HG02571 (cell line): ENCODE measurements around the gene ALG6.
"Not testable (repeated sequence)": the region's sequence is repeated elsewhere in the genome, so short reads cannot be mapped to it uniquely, and the experiment has no call there.

Experiments
- ATAC-seq: cut with Tn5 transposase; IDR thresholded peaks from one replicate; pipeline ENCODE4 v1.9.1; 2021; ENCODE audit warnings: mild to moderate bottlenecking, moderate library complexity; ENCODE audit not compliant: unreplicated experiment

The ALG6 gene

GRCh38 chr1:63328122-63328521 is 39.3 kb upstream of the ALG6 start:
- no peak for ATAC-seq

- ATAC-seq: no peak
Observed at GRCh38 chr1:63328781-63329180, 38.6 kb upstream of the ALG6 start.

DNA sequence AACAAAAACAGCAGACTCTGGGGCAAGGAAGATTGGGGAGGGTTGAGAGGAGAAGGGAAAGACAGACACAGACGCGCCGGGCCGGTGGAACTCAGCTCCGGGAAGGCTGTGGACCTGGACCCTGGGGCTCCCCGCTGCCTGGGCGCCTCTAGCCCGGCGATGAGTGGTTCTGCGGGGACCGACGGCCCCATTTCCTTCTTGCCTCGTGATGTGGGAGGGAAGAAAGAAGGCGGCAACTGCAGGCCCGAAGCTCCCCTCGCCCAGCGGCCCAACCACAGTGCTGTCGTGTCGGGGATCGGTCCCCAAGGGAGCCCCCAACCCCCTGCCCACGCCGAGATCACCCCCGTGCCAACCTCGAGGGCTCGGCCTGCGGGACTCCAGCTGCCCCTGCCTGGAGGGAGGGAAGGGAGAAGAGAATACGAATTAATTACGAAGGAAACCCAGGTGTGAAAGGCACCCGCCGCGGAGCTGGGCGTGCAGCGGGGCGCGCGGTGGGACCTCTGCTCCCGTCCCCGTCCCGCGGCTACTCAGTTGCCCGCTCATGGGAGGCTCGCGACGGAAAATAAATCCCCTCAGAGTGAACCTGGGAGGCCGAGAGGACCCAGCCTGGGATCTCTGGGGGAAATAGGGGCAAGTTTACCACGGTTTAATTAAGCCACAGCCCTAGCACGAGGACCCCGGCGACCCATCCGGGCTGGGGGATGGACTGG is 37.7 kb upstream of the ALG6 start:
- ATAC-seq: no peak

- ATAC-seq: no peak
Observed at GRCh38 chr1:63330331-63330916, 37.0 kb upstream of the ALG6 start.

DNA sequence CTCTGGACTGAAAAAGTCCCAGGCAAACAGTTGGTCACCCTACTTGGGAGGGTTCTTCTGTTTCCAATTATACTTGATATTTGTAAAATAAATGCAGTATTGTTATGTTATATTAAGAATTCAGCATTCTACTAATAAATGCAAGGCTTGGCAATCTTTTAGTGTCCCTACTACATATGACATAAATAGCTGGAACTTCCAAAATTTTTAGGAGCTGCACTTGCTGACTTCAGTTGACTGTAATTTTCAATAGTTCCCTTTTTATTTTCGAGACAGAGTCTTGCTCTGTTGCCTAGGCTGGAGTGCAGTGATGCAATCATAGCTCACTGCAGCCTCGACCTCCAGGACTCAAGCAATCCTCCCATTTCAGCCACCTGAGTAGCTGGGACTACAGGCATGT is 25.0 kb upstream of the ALG6 start:
- no peak for ATAC-seq

- no peak for ATAC-seq
Observed at GRCh38 chr1:63343922-63344321, 23.5 kb upstream of the ALG6 start.

DNA sequence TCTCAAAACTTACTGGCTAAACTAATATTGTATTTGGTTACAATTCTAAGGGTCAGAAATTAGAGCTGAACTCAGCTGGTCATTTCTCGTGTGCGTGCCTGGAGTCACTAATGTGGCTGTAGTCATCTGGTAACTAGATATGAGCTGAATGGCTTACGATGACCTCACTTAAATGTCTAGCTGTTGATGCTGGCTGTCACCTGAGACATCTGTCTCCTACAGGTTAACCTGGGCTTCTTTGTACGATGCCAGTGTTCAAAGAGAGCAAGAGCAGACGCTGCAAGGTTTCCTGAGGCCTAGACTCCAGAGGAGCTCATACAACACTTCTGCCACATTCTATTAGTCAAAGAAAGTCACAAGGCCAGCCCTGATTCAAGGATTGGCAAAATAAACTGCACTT is 17.1 kb upstream of the ALG6 start:
- no peak for ATAC-seq

DNA sequence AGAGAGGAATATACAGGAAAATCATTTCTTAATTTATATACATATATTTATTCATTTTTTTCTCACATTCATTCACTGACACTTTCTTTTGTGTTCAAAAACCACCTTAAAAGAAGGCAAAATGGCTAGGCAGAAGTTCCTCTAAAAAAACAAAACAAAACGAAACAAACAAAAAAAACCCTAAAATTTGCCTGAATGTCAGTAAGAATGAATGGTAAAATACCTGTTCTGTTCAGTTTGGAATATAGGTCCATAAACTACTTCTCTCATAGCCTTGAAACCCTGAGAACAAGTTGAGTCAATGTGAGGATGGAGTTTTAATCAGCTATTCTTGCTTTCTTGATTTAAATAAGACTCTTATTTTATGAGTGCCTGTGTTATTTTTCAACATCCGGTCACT is 14.7 kb upstream of the ALG6 start:
- no peak for ATAC-seq

DNA sequence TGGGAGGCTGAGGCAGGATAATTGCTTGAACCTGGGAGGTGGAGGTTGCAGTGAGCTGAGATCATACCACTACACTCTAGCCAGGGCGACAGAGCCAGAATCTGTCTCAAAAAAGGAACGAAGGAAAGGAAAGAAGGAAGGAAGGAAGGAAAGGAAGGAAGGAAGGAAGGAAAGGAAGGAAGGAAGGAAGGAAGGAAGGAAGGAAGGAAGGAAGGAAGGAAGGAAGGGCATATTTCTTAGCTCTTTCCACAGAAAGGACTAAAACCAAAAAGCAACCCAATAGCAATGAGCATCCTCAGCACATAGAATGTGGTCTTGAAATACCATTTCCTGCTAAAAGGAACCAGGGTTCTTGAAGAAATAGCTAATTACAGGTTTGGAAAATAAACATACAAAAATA is 11.2 kb upstream of the ALG6 start:
- not testable (repeated sequence) for ATAC-seq

DNA sequence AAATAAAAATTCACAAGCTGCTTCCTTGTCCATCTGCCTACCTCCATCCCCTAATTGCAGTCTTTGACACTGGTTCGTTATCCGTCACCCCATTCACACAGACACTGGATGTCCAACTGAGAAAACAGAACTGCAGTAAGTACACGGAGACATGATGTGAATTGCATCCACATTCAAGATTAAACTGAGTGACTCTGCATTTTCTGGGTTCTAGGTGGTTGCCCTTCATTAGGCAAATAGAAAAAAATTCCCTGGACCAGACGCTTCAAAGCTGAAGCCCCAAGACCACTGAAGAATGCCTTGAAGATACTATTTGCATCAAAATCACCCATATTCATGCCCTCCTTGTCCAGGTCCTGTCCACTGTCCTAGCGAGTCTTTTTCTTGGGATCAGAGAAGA is 7.9 kb upstream of the ALG6 start:
- ATAC-seq: no peak

DNA sequence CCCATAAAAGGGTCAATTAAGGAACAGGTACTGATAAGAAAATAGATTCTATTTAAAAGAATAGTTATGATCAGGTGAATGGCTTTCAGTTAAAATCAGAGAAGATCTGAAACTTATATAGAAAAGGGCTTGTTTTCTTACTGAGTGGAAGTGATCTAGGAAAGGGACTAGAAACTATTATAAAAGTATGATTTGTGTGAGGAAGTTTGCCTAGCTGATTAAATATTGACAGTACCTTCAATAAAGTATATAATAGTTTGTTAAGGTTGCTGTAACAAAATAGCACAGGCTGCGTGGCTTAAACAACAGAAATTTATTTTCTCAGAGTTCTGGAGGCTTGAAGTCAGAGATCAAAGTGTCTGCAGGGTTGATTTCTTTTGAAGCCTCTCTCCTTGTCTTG is 5.4 kb upstream of the ALG6 start:
- no peak for ATAC-seq

GRCh38 chr1:63362578-63362977 is 4.8 kb upstream of the ALG6 start:
- no peak for ATAC-seq

- ATAC-seq: no peak
Observed at GRCh38 chr1:63363014-63363413, 4.4 kb upstream of the ALG6 start.

GRCh38 chr1:63366908-63367214 is 566 bp upstream of the ALG6 start:
- ATAC-seq: no peak

DNA sequence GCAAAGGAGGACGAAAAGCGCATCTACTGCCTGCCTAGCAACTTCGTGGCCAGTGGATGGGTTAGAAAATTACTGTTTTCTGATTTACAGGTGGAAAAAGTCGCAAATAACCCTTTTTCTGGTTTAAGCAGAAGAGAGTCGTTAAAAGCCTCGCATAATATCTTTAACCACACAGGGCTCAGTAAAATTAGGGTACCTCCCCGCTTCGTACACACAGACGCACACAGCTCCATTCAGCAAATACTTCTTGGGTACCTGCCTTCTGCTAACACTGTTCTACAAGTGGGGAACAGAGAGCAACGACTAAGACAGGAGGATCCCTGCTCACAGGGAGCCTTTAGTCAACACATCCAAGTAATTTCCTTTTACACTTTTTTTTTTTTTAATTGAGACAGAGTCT is 704 bp downstream of the ALG6 start:
- no peak for ATAC-seq

DNA sequence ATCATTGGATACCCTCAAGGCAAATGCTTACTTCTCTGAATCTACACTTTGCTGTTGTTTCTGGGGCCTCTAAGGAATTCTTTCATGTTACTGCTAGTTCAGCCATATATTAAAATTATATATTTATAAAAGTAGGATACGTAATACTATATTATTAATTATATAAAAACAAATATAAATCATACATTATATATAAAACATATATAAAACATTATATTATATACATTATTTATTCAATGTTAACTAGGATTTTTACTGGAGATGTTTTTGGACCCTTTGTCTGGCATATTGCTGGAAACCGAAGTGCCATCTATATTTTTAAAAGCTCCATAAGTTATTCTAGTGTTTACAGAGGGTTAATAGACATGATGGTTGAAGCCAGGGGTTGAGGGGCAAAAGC is 12.2 kb downstream of the ALG6 start:
- no peak for ATAC-seq

- no peak for ATAC-seq
Observed at GRCh38 chr1:63381741-63382140, 14.3 kb downstream of the ALG6 start.

DNA sequence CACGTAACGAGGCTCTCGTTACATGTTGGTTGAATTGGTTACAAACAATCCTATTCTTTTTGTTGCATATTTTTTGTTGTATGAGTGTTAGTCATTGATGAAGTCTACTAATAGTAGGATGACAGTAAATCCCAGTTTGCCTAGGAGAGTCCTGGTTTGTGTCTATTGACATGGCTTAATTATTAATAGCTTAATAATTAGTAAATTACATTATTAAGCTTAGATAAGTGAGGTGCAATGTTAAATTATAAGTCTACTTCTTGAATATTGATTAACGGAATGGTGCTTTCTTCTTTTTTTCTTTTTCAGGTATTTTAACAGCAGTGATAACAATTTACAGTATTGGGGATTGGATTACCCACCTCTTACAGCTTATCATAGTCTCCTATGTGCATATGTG is 34.5 kb downstream of the ALG6 start:
- ATAC-seq: no peak

GRCh38 chr1:63403386-63403785 is 36.0 kb downstream of the ALG6 start:
- ATAC-seq: no peak

- no peak for ATAC-seq
Observed at GRCh38 chr1:63405021-63405420, 37.6 kb downstream of the ALG6 start.

GRCh38 chr1:63405987-63406386 is 38.6 kb downstream of the ALG6 start:
- ATAC-seq: no peak

GRCh38 chr1:63407002-63407401 is 39.6 kb downstream of the ALG6 start:
- no peak for ATAC-seq

DNA sequence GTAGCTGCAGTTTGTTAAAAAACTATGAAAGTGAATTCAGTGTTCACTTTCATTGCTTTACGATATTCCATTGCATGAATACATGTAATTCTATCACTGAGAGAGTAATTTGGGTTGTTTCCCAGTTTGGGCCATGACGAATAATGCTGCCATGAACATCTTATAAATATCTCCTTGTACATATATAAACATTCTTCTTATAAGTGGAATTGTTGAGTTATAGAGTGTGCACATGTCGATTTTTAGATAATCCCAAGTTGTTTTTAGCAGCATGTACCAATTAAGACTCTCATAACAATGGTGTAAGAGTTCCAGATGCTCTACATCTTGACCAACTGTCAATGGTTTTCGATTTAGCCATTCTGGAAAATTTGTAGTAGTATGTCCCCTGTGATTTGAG is 40.9 kb downstream of the ALG6 start:
- no peak for ATAC-seq
